Measurements from ENCODE around the gene JAZF1. TPM values are rescaled to one million over a fixed set of nuclear protein-coding genes. Genes with fewer than 3 reads are reported as not detected.

Gene JAZF1
- total and polyA plus RNA-seq, 2 of the 8 experiments (the other 6 are each of a cell fraction or from before 2014, with no cell fraction given), result 2.6 to 21.8 TPM

DNA sequence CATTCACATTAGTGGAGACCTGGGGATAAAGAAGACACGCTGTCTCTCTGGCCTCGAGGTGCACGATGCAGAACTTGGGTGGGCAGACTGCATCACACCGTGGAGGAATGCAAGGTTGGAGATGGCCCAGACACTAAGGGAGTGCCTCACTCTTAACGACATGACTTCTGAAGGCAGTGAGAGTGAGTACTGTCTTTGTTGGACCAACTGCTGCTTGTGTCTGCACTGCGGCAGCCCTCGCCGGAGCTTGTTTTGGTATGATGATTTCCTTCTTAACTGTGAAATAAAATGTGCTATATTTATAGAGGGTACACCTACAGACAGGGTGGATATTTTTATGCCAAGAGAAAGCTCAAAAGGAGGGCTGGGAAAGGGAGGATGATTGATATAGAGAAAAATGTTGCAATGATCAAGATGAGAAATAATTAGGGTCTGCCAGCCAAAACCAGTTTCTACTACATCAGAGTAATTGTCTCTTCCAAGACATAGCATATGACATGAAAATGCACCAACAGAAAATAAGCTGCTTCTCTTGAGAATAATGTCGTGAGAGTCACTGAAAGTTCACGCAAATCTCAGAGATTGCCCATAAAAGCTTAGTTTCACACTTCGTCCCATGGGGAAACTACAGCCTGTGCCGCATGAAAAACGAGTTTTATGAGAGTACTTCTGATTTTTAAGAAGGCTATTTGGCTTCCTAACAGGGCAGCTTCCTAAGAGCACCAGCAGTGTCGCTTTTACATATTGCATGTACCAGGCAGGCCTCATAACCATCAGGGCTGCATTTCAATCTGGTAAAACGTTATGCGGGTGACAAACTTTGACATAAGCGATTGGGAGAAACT lies 313.5 kb downstream of the JAZF1 start:
- no peak overlapping the region for H4K8ac ChIP-seq (ENCODE audit: extremely low read depth, insufficient read depth, low read length)
- WGBS, 2 experiments (ENCODE audit: extremely low coverage in 1 of 2, insufficient coverage in 1 of 2, insufficient read length in 1 of 2, insufficient replicate concordance in 2 of 2, low coverage in 1 of 2, low lambda C conversion rate in 2 of 2, missing lambda C conversion rate in 1 of 2), result 90% methylated on average over 17 of the region's 17 CpGs; no CpG with 5 or more reads in 1 of the 2 experiments
- no peak overlapping the region for H3K4me2 ChIP-seq (ENCODE audit: insufficient read depth in 1 of 2, low read depth in 2 of 2, low read length in 2 of 2)
- H4K5ac ChIP-seq (ENCODE audit: insufficient read length, low read depth, low read length), result no peak overlapping the region
- no peak overlapping the region for H2BK5ac ChIP-seq (ENCODE audit: low read depth, low read length)
- no peak overlapping the region for H3K9ac ChIP-seq (replicated peaks in 1 of 4; ENCODE audit: extremely low read depth in 1 of 4, low read depth in 3 of 4, low read length in 3 of 4)
- peaks cover 0 to 3% of the 10 kb centered on the region in 2 experiments for H4K20me1 ChIP-seq (replicated peaks in 1 of 2; ENCODE audit: control insufficient read depth in 1 of 2, insufficient read depth in 2 of 2, low read length in 2 of 2)
- ChIA-PET CTCF (ENCODE audit: partially characterized antibody) (interaction anchor here (0.7 kb wide), 1 partner anchor 684 kb away, joined by 4 read pairs; no protein-coding TSS in a partner anchor), POLR2A (ENCODE audit: partially characterized antibody) (interaction anchor here (1.1 kb wide), 1 partner anchor 8 kb away, joined by 3 read pairs; no protein-coding TSS in a partner anchor)
- no peak overlapping the region for H2BK120ac ChIP-seq (replicated peaks; ENCODE audit: low read depth, low read length)
- no peak for FAIRE-seq
- H3K56ac ChIP-seq (replicated peaks; ENCODE audit: insufficient read length, low read depth, low read length), result no peak overlapping the region
- no peak overlapping the region for H3K14ac ChIP-seq (ENCODE audit: insufficient read length)
- H2AK5ac ChIP-seq (ENCODE audit: low read depth, low read length), result no peak overlapping the region
- no peak overlapping the region for H3K27ac ChIP-seq (ENCODE audit: low read depth, low read length)
- H2BK12ac ChIP-seq (ENCODE audit: low read depth, low read length), result no peak overlapping the region
- H3K4ac ChIP-seq (replicated peaks; ENCODE audit: insufficient read length, low read depth, low read length), result no peak overlapping the region
- no peak for DNase-seq (ENCODE audit: low read depth in 1 of 2, low spot score in 2 of 2)
- H3K4me3 ChIP-seq (ENCODE audit: extremely low read depth in 1 of 4, insufficient read depth in 2 of 4, low read depth in 3 of 4, low read length in 4 of 4), result no peak overlapping the region
- H3K79me1 ChIP-seq (ENCODE audit: low read depth, low read length), result no peaks in the 10 kb centered on the region
- H3K36me3 ChIP-seq (ENCODE audit: control insufficient read depth in 2 of 4, insufficient read depth in 4 of 4, low read length in 3 of 4), result no peaks in the 10 kb centered on the region
- no peak overlapping the region for H4K91ac ChIP-seq (replicated peaks; ENCODE audit: insufficient read length, low read length)
- H3K23ac ChIP-seq (ENCODE audit: insufficient read length), result no peak overlapping the region
- no peaks in the 10 kb centered on the region for H3K23me2 ChIP-seq (ENCODE audit: low read depth, low read length)
- no peak overlapping the region for H2BK15ac ChIP-seq (ENCODE audit: low read length)
- no peak overlapping the region for H2BK20ac ChIP-seq (ENCODE audit: low read length)
- no peak overlapping the region for H2AFZ ChIP-seq (ENCODE audit: low read length)
- no peaks in the 10 kb centered on the region for H3K27me3 ChIP-seq (replicated peaks in 1 of 4; ENCODE audit: control insufficient read depth in 3 of 4, extremely low read depth in 1 of 4, insufficient read depth in 3 of 4, low read length in 3 of 4)
- H3K79me2 ChIP-seq (ENCODE audit: control insufficient read depth in 1 of 2, insufficient read depth in 2 of 2, low read length in 2 of 2), result no peaks in the 10 kb centered on the region
- no peak overlapping the region for H3K18ac ChIP-seq (ENCODE audit: extremely low read depth, low read length)
- H3K4me1 ChIP-seq (replicated peaks in 1 of 4; ENCODE audit: control insufficient read depth in 3 of 4, insufficient read depth in 4 of 4, low read length in 3 of 4), result peaks cover 0 to 7% (median 0%) of the 10 kb centered on the region in 4 experiments; a peak in 4 of 7 replicates
- H3K9me3 ChIP-seq (ENCODE audit: insufficient read depth in 2 of 2, low read depth in 1 of 2, low read length in 1 of 2), result no peaks in the 10 kb centered on the region
- TF ChIP-seq POLR2A (IDR thresholded peaks at IDR 0.05; ENCODE audit: control extremely low read depth in 1 of 2, low read depth in 2 of 2, low read length in 2 of 2), result no peak

All from H1 (cell line).